HG02642 (cell line): ENCODE measurements around the gene FRG2C.
"Not testable (repeated sequence)": the region's sequence is repeated elsewhere in the genome, so short reads cannot be mapped to it uniquely, and the experiment has no call there.

Experiments used
- ATAC-seq: cut with Tn5 transposase; IDR thresholded peaks from one replicate; pipeline ENCODE4 v1.9.1; 2021; ENCODE audit warnings: mild to moderate bottlenecking; ENCODE audit not compliant: unreplicated experiment, poor library complexity

Gene FRG2C

GRCh38 chr3:75668759-75669347, 4.7 kb downstream of the FRG2C start:
- peak; percentile 61 for ATAC-seq

GRCh38 chr3:75669348-75670297, 5.5 kb downstream of the FRG2C start:
- peak; percentile 59 for ATAC-seq

GRCh38 chr3:75670298-75671286, 6.5 kb downstream of the FRG2C start:
- not testable (repeated sequence) for ATAC-seq

- ATAC-seq = not testable (repeated sequence)
Measured at GRCh38 chr3:75671287-75672139, 7.4 kb downstream of the FRG2C start.

GRCh38 chr3:75672140-75672775, 8.1 kb downstream of the FRG2C start:
- not testable (repeated sequence) for ATAC-seq

DNA sequence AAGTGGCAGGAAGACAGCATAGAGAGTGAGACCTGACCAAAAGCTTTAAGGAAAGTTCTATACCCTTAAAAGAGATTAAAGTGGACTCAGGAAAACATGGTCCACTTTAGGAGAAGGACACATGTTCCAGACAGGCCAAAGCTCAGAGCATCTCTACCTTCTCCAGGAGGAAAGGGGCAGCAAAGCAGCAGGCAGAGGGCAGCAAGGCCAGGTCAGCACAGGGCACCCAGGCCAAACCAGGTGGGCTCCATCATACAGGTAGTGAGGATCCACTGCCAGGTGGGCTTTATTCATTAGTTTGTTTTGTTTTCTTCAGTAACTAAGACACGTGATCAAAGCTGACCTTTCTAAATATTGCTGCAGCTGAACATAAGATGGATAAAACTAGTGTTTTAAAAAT, 19.8 kb downstream of the FRG2C start:
- ATAC-seq = not testable (repeated sequence)

DNA sequence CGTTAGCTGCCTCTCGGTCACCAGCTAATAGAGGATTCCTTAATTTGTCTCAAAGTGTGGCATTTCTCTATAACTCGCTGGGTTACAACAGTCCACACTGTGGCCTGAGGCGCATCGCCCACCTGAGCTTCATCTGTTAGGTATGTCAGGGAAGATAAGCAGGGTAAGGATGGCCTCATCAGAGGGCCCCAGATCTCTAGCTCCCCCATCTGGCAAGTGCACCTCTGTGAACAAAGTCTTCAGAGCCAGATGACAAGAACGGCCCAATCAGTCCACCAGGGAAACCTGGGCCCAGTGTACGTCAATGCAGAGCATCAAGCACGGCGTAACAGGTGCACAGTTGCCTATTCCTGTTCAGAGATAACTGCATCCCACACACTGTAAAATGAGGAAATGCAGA, 23.2 kb downstream of the FRG2C start:
- ATAC-seq = no peak

DNA sequence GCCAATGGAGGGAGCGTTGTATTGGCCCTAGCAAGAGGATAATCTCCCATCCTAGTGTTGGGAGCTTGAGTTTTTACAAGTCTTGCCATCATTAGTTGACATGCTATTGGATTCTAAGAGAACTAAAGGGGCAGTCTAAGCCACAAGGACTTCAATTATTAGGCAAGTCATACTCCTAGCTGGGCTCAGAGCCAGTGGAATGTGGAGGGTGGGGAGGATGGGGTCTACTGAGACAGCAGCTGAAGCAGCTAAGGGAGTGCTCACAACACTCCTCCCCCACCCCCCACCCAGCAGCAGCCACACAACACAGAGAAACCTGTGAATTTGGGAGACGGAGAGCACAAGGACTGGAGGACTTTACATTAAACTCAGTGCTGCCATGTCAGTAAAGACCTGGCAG, 27.9 kb downstream of the FRG2C start:
- no peak for ATAC-seq
